GM19193 (cell line): ENCODE data around the gene AP3M1.

Source experiments
- POLR2A ChIP-seq: IDR thresholded peaks from 4 replicates; pipeline ENCODE4 v1.6.1; 2011; ENCODE audit not compliant: insufficient read depth, insufficient read length; ENCODE audit errors: extremely low read depth

The AP3M1 gene

GRCh38 chr10:74174521-74174920 lies 23.9 kb upstream of the AP3M1 start:
- no peak for TF ChIP-seq POLR2A

GRCh38 chr10:74171625-74172024 lies 21.0 kb upstream of the AP3M1 start:
- TF ChIP-seq POLR2A, result no peak

- TF ChIP-seq POLR2A, result no peak
These were observed 16.8 kb upstream of the AP3M1 start for GRCh38 chr10:74167443-74167842.

- no peak for TF ChIP-seq POLR2A
These were observed 14.9 kb upstream of the AP3M1 start for GRCh38 chr10:74165530-74165901.

- TF ChIP-seq POLR2A, result no peak
These were observed 14.3 kb upstream of the AP3M1 start for GRCh38 chr10:74164716-74165529.

- no peak for TF ChIP-seq POLR2A
These were observed 12.9 kb upstream of the AP3M1 start for GRCh38 chr10:74163319-74164068.

GRCh38 chr10:74160013-74160412 lies 9.4 kb upstream of the AP3M1 start:
- no peak for TF ChIP-seq POLR2A

- no peak for TF ChIP-seq POLR2A
These were observed 6.3 kb upstream of the AP3M1 start for GRCh38 chr10:74156919-74157289.

- no peak for TF ChIP-seq POLR2A
These were observed 3.0 kb upstream of the AP3M1 start for GRCh38 chr10:74153676-74154075.

- no peak for TF ChIP-seq POLR2A
These were observed 2.5 kb upstream of the AP3M1 start for GRCh38 chr10:74153123-74153522.

GRCh38 chr10:74151879-74152722 lies 1.5 kb upstream of the AP3M1 start:
- TF ChIP-seq POLR2A, result no peak

GRCh38 chr10:74150990-74151878 lies 606 bp upstream of the AP3M1 start, which contains the start of gene ADK:
Gene ADK (plus strand): TSS chr10:74151221. CDS start chr10:74151279, 58 bp downstream.
- peak; percentile 60 for TF ChIP-seq POLR2A

GRCh38 chr10:74145133-74145532 lies 5.5 kb downstream of the AP3M1 start:
- no peak for TF ChIP-seq POLR2A

- TF ChIP-seq POLR2A, result no peak
These were observed 10.1 kb downstream of the AP3M1 start for GRCh38 chr10:74140553-74140952.

- no peak for TF ChIP-seq POLR2A
These were observed 10.6 kb downstream of the AP3M1 start for GRCh38 chr10:74139981-74140380.

- TF ChIP-seq POLR2A, result no peak
These were observed 12.6 kb downstream of the AP3M1 start for GRCh38 chr10:74137992-74138391.
